Vagina (tissue), 2 donors: ENCODE results near the gene THYN1. TPM values are rescaled to one million over a fixed set of nuclear protein-coding genes. Genes with fewer than 3 reads are reported as not detected.

Experiments used
- DNase-seq, 2 donors: peaks; one replicate each; pipeline ENCODE4 v3.0.0-alpha.2; 2017; ENCODE audit errors: extremely low spot score in 2 of 2
- H3K27ac ChIP-seq: fragments of 200-600 bp; sonication (generic); one replicate; pipeline ENCODE4 v1.5.1; 2019
- H3K27me3 ChIP-seq: fragments of 200-600 bp; sonication (generic); one replicate; pipeline ENCODE4 v1.5.1; 2019
- H3K36me3 ChIP-seq, 2 donors: fragments of 200-600 bp; sonication (generic); one replicate each; pipeline ENCODE4 v1.5.1; 2017 to 2019
- H3K4me1 ChIP-seq: fragments of 200-600 bp; sonication (generic); one replicate; pipeline ENCODE4 v1.5.1; 2019
- H3K4me3 ChIP-seq, 2 donors: fragments of 200-600 bp; sonication (generic); 1 replicate in 1 of 2; 2 replicates in 1 of 2; pipeline ENCODE4 v1.5.1; 2016 to 2019
- H3K9me3 ChIP-seq: fragments of 200-600 bp; sonication (generic); one replicate; pipeline ENCODE4 v1.5.1; 2019
- CTCF ChIP-seq, 3 experiments: fragments of 450-650 bp in 2 of 3; fragments of 200-600 bp in 1 of 3; sonication (generic) in 1 of 3; IDR thresholded peaks; one replicate each; pipeline ENCODE4 v1.5.1; 2017 to 2019; ENCODE audit warnings: antibody characterized with exemption in 3 of 3, mild to moderate bottlenecking in 2 of 3, moderate library complexity in 2 of 3
- POLR2A ChIP-seq, 2 donors: fragments of 450-650 bp; IDR thresholded peaks; one replicate each; pipeline ENCODE4 v1.6.1; 2017; ENCODE audit warnings: antibody characterized with exemption in 2 of 2, mild to moderate bottlenecking in 2 of 2, moderate library complexity in 2 of 2
- POLR2AphosphoS5 ChIP-seq, 2 donors: sonication (generic); formaldehyde crosslinking; IDR thresholded peaks; one replicate each; pipeline ENCODE4 v1.9.0; 2017; ENCODE audit warnings: antibody characterized with exemption in 2 of 2, mild to moderate bottlenecking in 2 of 2, low read depth in 1 of 2; ENCODE audit not compliant: insufficient read depth in 1 of 2
- intact Hi-C: fragments of 100-400 bp; cut with DNase I; formaldehyde crosslinking; loops from one replicate; pipeline ENCODE4 v1.15.1; 2023
- total RNA-seq: library from RNA; depleted of rRNA; stranded (reverse); fragments of >200 nt; gene quantifications from one replicate; pipeline ENCODE4 v1.2.3, GENCODE V29; 2016

THYN1 gene
- total RNA-seq, 1 donor from 2014 or later = 39.8 TPM

GRCh38 chr11:134223836-134224709 is 29.1 kb downstream of the THYN1 start, which contains the start of the genes NCAPD3 and VPS26B:
TSS of gene NCAPD3 (minus strand) at chr11:134223967. CDS start at chr11:134223926, 41 bp downstream.
TSS of gene VPS26B (plus strand) at chr11:134224671. CDS start at chr11:134225123, 452 bp downstream.
- peaks cover 51% of the 10 kb centered on the region for H3K4me1 ChIP-seq
- intact Hi-C loops = no loop called here

GRCh38 chr11:134223121-134223520 is 30.0 kb downstream of the THYN1 start:
- H3K27ac ChIP-seq = peak overlapping the region; percentile 95
- H3K4me1 ChIP-seq = peaks cover 41% of the 10 kb centered on the region
- intact Hi-C loops = no loop called here

More at GRCh38 chr11:134223836-134224709, 29.1 kb downstream of the THYN1 start, which contains the start of the genes NCAPD3 and VPS26B:
- peak in 1 of 2 donors; percentile 97 for DNase-seq
- Histone ChIP-seq H3K27ac (peak within 1 kb of the TSS; percentile 95), H3K36me3 (no peaks in the 10 kb centered on the region), H3K4me3 (peak within 1 kb of the TSS; percentile 89), H3K27me3 (no peaks in the 10 kb centered on the region), H3K9me3 (no peaks in the 10 kb centered on the region)
- TF ChIP-seq POLR2AphosphoS5 (IDR thresholded peaks at IDR 0.05; ENCODE audit: insufficient read depth in 1 of 2, low read depth in 1 of 2) = peak; percentile 81 to 100
- TF ChIP-seq CTCF (IDR thresholded peaks at IDR 0.05) = no peak
- peak; percentile 99 for TF ChIP-seq POLR2A (IDR thresholded peaks at IDR 0.05)

GRCh38 chr11:134216816-134217215 is 36.3 kb downstream of the THYN1 start:
- DNase-seq = no peak
- Histone ChIP-seq H3K4me3 (no peak overlapping the region), H3K9me3 (no peaks in the 10 kb centered on the region), H3K4me1 (no peaks in the 10 kb centered on the region), H3K36me3 (peaks cover 0 to 10% of the 10 kb centered on the region in 2 donors), H3K27me3 (no peaks in the 10 kb centered on the region), H3K27ac (no peak overlapping the region)
- intact Hi-C loops = no loop called here
- no peak for TF ChIP-seq POLR2A (IDR thresholded peaks at IDR 0.05)
- no peak for TF ChIP-seq CTCF (IDR thresholded peaks at IDR 0.05)
- no peak for TF ChIP-seq POLR2AphosphoS5 (IDR thresholded peaks at IDR 0.05; ENCODE audit: insufficient read depth in 1 of 2, low read depth in 1 of 2)

More at GRCh38 chr11:134223121-134223520, 30.0 kb downstream of the THYN1 start:
- TF ChIP-seq POLR2AphosphoS5 (IDR thresholded peaks at IDR 0.05; ENCODE audit: insufficient read depth in 1 of 2, low read depth in 1 of 2) (no peak), POLR2A (IDR thresholded peaks at IDR 0.05) (no peak), CTCF (IDR thresholded peaks at IDR 0.05) (no peak)
- Histone ChIP-seq H3K4me3 (peak overlapping the region; percentile 89), H3K9me3 (no peaks in the 10 kb centered on the region), H3K27me3 (no peaks in the 10 kb centered on the region), H3K36me3 (no peaks in the 10 kb centered on the region)
- DNase-seq = no peak

GRCh38 chr11:134215836-134216235 is 37.3 kb downstream of the THYN1 start:
- no peak for DNase-seq
- H3K9me3 ChIP-seq = no peaks in the 10 kb centered on the region
- no peak overlapping the region for H3K27ac ChIP-seq
- no peaks in the 10 kb centered on the region for H3K4me1 ChIP-seq
- no peak overlapping the region for H3K4me3 ChIP-seq
- TF ChIP-seq POLR2AphosphoS5 (IDR thresholded peaks at IDR 0.05; ENCODE audit: insufficient read depth in 1 of 2, low read depth in 1 of 2) (no peak), POLR2A (IDR thresholded peaks at IDR 0.05) (no peak), CTCF (IDR thresholded peaks at IDR 0.05) (no peak)
- peaks cover 0 to 10% of the 10 kb centered on the region in 2 donors for H3K36me3 ChIP-seq
- H3K27me3 ChIP-seq = no peaks in the 10 kb centered on the region
- intact Hi-C loops = no loop called here
